Left forelimb (tissue), 1 donor: ENCODE measurements around the gene MESD.

Source experiments
- DNase-seq: peaks from one replicate; pipeline ENCODE4 v3.0.0-alpha.2; 2018; ENCODE audit warnings: low spot score

MESD gene

DNA sequence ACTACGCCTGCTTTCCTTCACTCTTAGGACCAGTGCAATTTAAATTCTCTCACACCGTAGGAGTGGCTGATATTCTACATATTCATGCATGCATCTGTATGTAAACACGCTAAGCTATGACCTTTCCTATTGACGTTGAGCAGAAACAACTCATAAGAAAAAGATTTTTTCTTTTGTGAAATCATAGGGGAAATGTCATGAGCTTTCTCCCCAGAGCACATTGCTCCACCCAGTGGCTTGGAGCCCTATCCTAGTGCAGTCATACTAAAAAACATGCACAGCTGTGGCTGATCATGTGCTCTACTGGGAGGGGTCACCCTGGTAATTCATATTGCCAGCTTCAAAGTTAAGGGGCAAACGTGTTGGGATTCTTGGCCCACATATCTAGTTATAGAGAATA is 1.8 kb upstream of the MESD start:
- DNase-seq = no peak

DNA sequence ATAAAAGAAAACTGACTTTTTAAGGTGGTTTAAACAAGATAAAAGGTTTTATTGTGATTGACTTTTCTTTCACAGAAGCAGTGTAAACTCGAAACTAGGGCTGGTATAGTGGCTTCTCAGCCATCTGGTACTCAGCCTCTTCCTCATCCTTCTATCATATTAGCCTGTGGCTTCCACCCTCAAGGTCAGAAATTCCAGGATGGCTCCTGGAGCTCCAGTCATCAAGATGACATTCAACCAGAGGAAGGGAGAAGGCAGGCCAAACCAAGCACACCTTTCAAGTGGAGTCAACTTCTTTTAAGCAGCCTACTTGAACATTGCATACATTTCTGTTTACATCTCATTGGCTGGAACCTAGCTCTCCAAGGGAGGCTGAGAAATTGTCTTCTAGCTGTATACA is 1.3 kb upstream of the MESD start:
- DNase-seq = no peak

DNA sequence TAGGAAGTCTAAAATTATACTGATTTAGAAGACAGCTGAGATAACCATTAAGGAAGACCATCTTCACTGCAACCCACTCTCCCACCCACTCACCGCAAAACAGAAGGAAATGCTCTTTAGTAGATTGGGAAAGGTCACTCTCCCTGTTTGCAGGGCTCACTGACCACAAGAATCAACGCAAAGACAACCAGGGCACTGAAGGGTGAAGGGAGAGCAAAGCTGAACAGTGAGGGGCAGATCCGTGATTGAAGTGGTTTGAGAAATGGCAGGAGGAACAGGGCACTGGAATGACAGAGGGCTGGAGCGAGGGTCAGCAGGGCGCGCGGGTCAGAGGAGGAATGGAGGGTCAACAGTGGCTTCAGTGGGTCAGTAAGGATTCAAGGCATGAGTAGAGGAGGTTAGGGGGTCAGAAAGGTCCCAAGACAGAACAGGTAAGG is 520 bp downstream of the MESD start:
- DNase-seq = no peak

DNA sequence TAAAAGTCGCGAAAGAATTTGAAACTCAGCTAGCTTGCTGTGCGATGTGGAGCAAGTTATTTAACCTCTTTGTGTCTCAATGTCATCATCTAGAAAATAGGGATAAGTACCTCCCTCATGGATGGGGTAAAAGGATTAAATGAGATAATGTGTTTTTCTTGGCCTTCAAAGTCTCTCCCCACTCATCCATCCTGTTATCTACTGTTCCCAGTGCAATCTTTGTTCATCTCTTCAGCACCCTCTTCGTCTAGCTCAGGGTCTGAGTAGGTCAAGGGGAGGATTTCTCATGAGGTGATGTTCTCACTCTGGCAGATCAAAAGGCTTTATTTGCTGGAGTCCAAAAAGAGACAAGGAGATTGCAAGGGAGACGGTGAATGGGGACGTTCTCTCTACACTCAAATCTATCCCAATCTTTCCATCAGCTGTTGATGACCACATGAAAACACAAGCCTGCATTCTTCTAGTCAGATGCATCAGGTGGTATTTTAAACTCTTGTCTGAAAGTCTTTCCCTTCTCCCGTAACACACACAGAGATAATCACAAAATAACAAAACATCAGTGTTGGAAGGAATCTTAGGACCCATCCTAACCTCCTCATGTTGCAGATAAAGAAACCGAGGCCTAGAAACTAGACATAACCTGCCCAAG is 1.3 kb downstream of the MESD start:
- no peak for DNase-seq

DNA sequence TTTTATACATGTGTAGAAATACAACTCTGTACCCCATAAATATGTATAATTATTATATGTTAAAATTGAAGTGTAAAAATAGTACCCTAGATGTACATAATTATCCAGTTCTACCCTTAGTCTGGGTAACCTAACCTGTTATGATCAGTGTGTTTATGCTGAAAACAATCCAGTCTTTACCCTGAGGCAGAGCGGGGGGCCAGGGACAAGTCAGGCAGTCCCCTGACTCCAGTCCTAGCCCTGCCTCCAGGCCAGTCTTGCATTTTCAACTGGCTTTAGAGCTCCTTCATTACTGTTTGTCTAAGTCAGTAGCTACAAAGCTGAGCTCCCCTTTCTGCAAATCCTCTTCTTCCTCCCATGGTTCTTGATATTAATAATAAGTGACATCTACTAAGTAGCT is 3.1 kb downstream of the MESD start:
- DNase-seq = no peak

DNA sequence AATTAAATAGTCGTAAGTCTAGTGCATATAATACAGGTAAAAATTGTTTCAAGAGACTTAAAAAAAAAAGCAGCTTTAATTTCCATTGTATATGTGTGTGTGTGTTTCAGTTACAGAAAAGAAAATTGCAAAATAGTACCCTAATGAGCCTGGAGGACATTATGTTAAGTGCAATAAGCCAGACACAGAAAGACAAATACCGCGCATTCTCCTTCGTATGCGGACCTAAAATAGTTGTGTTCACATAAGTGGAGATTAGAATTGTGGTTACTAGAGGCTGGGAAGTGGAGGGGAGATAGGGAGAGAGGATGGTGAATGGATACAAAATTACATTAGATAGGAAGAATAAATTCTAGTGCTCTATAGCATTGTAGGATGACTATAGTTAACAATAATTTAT is 3.6 kb downstream of the MESD start:
- DNase-seq = no peak

DNA sequence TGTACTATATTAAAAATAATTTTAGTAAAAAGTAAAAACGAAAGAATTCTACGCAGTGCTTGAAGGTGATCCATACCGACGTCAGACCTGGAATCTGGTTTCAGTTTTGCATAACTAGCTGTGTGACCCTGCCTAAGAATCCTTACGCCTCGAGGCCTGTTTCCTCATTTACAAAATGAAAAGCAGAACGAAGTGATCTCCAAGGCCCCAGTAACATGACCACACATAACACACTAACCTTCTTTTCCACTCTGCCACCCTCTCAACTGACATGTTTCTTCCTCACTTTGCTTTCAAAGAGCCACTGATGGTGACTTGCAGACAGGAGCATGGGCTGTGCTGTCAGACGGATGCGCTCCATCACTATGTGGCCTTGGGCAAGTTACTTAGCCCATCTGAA is 4.8 kb downstream of the MESD start:
- DNase-seq = no peak

DNA sequence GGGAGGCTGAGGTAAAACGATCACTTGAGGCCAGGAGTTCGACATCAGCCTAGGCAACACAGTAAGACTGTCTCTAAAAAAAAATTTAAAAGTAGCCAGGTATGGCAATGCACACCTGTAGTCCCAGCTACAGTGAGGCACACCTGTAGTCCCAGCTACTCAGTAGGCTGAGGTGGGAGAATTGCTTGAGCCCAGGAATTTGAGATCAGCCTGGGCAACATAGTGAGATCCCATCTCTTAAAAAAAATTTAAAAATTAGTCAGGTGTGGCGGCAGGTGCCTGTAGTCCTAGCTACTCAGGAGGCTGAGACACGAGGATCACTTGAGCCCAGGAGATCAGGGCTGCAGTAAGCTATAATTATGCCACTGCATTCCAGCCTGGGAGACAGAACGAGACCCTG is 6.8 kb downstream of the MESD start:
- DNase-seq = no peak

DNA sequence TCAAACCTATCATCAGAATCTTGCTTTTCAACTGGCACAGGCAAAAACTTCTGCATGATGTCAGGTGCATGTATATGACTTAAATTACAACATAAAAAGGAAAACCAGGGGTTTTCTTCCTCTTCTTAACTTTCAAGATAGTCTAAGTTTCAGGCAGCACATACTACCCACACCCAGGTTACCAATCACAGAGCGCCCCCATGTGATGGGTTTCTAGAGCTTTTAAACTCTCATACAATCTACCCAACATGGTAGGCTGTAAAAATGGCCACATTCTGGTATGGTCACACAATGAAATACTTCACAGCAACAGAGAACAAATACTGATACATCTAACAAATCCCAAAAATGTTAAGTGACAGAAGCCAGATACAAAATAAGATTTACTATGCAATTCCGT is 7.4 kb downstream of the MESD start:
- DNase-seq = no peak

DNA sequence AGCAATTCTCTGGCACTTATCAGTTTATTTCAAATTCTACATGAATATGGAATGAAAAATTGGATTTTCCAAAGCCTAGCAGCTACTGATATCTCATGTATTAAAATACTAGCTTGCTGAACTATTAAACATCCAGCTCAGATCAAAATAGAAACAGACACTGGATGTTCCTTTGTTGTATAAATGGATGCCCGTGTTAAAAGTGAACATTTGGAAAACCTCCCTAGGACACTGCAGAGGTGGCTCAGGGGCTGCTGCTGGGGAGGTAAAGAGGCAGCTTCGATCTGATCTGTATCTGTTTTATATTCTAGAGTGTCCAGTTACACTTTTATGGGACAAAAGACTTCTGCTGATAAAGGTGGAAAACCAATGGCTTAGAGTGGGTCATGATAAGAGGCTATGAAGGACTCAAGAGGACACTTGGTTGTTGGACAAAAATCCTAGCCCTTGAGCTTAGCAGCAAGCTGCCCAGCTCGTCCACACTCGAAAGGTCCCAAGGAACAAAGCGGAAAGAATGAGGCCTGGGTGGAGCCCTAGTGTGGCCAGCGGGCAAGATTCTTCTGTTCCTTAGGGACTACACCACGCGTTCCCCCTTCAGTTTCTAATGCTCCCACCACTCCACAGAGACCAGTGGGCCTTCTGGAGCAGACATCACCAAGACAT is 9.9 kb downstream of the MESD start:
- no peak for DNase-seq

DNA sequence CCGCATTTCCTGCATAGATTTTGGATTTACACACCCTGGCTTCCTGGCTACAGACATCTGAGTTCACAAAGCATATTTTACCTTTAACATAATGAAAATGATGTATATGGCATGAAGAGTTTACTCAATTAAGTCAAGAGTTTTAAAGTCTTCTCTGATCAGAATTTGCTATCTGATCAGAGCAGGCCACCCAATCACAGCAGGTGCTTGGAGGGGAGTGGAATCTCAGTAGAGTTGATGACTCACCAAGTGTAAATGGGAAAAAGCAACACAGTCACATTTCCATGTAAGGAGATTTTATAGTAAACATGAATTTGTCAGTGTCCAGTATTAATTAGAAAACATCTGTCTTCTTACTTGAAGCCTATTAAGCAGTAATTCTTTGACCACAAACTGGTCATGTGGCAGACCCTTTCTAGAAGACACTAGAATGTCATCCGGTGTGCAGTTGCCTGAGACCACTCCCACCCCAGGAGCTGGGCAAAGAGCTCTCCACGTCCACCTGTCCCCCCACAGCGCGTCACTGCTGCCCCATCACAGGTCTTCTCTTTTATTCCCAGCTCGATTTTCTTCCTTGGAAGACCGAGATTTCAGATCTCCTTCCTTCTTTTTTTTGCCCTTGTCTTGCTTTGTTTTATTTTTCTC is 10.8 kb downstream of the MESD start:
- DNase-seq = no peak

DNA sequence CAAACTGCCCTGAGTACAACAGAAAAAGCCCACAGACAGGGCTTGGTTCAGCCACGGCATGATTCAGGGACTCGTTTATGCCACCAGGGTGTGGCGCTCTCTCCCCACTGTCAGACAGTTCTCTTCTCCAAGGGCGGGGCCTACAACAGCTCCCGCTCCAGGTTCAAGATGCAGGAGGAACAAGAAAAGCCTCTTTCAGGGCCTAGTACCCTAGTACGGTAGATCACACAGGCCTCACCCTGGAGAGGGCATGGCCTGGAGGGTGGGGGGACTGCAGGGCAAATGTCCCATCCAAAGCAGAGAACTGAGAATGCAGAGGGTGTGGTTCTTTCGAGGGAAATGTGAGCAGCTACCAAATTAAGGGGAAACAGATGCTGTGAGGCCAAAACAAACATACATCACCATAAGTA is 12.0 kb downstream of the MESD start:
- DNase-seq = no peak

DNA sequence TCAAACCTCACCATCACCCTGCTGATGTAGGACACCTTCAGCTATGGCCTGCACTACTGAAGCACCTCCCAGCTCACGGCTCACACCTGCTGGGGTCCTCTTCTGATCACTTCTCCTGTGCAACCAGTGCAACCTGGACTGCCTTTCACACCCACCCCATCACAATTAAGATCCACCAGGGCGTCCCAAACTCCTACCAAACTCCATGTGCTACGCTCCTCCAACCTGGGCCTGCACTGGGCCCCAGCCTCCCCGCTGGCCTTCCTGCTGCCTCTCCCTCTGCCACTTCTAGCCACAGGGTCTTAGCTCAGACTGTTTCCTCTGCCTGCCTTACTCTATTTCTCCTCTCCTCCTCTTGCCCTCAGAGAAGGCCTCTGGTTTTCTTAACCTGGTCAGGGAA is 12.8 kb downstream of the MESD start:
- no peak for DNase-seq

DNA sequence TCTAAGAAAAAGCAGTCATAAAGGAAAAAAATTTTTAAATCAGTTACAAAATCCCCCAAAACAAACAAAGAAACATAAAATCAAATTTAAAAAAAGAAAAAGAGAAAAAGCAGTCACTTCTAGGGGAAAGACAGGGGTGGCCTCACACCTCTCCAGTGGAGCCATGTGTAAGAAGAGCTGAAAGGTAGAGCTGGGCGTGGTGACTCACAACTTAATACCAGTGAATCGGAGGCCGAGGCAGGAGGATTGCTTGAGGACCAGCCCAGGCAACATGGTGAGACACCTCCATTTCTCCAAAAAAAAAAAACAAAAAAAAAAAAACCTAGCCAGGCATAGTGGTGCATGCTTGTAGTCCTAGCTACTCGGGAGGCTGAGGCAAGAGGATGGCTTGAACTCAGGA is 14.7 kb downstream of the MESD start:
- no peak for DNase-seq

DNA sequence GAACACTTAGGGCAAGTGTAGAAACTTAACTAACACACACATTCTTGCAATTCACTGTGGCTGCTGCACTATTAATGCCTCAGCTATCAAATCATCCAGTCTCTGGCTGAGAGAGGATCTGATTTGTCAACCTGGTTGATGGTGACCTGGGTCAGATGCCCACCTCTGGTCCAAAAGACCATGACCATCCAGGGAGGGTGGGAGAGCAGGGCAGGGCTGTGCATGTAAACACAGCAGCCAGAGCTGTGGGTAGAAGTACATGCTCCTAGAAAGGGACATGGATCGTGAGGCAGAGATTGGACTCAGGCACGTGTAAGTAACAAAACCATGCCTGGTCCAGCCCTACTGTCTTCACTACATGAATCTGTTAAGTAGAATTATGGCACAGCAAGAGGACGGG is 17.3 kb downstream of the MESD start:
- no peak for DNase-seq

DNA sequence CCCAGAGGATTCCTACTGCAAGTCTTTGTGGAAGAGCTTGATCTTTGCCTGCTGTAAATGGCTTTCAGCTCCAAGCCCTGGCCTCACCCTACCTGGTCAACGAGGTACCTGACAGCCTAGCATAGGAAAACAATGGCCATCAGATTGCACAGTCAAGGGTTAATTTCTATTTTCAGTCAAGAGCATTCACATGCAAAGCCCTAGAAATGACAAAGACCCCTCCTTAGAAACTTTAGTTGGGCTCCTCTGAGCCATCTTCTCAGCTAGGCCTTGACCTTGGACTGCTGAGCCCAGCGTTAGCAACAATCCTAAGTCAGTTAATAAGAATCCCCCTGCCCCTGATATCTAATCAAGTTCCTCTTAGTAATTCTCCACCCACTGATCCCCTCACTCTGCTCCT is 18.5 kb downstream of the MESD start:
- no peak for DNase-seq

DNA sequence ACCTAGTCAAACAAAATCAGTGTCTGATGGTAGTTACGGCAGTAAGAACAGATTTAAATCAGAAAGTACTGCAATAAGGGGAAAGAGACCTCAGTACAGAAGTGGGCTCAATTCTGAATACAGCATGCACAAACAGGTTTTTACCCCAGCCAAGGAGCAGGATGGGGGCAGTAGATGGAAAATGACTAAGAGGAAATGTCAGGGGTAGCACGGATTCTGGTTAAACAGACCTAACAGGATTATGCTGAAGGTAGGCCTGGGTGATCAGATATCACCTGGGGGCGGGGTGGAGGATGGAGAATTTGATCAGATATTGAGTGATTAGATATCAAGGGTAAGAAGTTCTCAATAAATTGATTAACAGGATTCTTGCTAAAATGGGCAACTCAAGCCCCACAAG is 19.0 kb downstream of the MESD start:
- no peak for DNase-seq

DNA sequence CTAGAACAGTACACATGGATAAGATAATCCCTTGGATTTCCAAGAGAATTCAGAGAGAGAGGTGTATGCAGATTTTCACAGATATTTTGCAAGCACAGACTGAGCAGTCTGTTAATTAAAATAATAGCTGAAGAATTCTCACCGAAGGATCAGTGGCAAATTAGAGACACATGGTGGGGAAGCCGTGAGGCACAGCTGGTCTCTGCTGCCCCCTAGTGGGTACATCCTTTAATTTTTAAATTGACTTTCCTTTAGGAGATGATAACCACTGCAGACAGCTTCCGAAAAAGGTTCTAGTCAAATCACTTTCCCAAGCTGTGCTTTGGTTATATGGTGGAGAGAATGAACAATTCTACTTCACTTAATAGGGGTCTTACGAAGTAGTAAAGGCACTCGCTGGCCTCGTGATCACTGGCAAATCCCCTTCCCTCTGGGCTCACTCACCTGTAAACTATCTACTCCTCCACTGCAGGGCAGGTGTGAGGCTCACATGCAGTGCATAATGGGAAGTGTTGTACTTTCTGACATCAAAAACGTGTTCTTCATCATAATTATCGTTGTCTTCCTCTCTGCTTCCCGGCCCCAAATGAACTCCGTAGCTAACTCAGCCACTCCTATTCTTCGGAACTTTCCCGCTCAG is 19.5 kb downstream of the MESD start:
- DNase-seq = no peak

DNA sequence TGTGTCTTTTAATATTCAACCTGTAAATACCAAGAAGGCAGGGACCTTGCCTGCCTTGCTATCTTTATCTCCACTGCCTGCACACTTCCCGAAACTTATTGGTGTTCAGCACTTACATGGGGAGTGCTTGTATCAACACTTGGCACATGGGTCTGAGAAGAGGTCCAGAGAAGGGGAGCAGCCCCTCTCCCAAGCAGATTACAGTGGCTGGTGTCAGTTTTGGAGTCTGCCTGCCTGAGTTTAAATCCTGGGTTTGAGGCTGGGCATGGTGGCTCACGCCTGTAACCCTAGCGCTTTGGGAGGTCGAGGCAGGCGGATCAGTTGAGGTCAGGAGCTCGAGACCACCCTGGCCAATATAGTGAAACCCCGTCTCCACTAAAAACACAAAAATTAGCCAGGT is 20.3 kb downstream of the MESD start:
- no peak for DNase-seq

DNA sequence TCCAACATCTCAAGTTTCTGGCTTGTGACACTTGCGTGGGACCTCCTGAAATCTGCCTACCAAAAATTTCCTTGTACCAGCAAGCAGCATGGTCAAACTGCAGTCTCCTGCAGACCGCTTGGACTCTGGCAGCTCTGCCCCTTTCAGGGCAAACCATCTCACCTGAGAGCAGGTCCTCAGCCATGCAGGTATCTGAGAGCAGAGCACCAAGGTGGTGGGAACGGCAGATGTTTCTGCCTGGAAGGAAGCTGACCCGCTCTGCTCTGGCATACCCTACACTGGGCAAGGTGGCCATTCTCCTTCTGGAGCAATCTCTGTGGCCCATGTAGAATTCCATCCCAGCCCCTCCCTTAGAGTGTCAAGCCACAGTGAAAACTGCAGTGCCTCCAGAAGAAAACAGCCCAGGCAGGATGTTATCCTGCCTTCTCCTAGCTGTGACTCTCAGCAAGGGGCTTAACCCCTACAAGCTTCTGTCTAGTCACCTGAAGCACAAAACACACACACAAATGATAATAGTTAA is 21.6 kb downstream of the MESD start:
- DNase-seq = no peak

DNA sequence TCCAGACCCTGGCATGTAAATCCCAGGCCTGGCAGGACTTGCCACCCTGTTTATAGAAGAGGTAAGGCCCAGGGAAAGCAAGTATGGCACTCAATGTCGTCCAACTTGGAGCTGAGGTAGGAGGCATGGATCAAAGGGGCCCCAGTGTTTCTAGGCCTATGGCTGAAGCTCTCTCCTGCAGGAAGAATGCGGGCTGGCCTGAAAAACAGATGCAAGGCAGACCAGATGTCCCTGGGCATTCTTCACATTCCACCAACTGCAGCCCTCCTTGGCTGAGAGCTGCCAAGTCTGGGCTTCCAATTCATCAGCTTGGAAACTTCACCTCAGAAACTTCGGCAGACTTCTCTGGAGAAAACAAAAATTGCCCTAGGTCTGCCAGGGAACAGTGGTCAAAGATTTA is 22.2 kb downstream of the MESD start:
- DNase-seq = no peak

DNA sequence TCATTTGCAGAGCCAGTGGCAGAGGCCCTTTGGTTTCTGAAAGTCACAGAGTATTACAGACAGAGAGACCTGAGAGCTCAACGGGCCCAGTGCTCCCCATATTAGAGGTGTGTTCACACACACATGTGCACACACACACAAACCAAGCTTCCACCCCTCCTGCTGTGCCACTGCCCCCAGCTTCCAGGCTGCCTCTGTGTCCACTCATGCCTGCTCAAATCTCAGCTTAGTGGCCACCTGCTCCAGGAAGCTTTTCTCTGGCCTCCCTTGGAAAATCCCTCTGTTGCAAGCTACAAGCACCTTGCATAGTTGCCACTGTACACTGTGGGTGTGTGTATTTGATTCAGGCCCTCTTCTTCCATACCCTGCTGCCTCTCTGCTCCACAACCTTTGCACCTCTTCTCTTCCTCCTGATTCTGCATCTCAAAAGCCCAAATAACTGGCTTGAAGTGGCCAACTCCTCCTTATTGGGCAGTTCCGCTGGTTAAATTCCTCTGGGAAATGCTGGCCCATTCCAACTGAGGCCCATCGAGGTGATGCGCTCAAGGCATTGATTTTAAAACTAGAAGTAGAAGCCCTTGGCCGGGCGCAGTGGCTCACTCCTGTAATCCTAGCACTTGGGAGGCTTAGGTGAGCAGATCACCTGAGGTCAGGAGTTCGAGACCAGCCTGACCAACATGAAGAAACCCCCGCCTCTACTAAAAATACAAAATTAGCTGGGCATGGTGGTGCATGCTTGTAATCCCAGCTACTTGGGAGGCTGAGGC is 23.0 kb downstream of the MESD start:
- no peak for DNase-seq
